Aorta (tissue), 5 donors: ENCODE results near the gene C20orf204. TPM values are rescaled to one million over a fixed set of nuclear protein-coding genes. Genes with fewer than 3 reads are reported as not detected.
A peak's percentile ranks its signal among the peaks of the same experiment; 100 is the strongest.

Experiments
- ATAC-seq: fragments of 200-7000 bp; cut with Tn5 transposase; one replicate; pipeline ENCODE4 v1.9.1; 2022; ENCODE audit warnings: moderate library complexity; ENCODE audit not compliant: low FRiP score
- DNase-seq, 2 donors: peaks; one replicate each; pipeline ENCODE4 v3.0.0-alpha.2; 2020
- H3K27ac ChIP-seq, 2 donors: one replicate each; pipeline ENCODE4 v1.5.1; 2013; ENCODE audit warnings: low read length in 2 of 2, mild to moderate bottlenecking in 2 of 2, moderate library complexity in 2 of 2, control low read depth in 1 of 2, inconsistent platforms in 1 of 2, low read depth in 1 of 2
- H3K27me3 ChIP-seq, 2 donors: one replicate each; pipeline ENCODE4 v1.6.1; 2013; ENCODE audit warnings: control low read depth in 1 of 2, low read length in 1 of 2, mild to moderate bottlenecking in 1 of 2, moderate library complexity in 1 of 2; ENCODE audit not compliant: insufficient read depth in 2 of 2, control insufficient read depth in 1 of 2
- H3K36me3 ChIP-seq, 2 donors: one replicate each; pipeline ENCODE4 v1.6.1; 2013; ENCODE audit warnings: control low read depth in 1 of 2, low read length in 1 of 2, mild to moderate bottlenecking in 1 of 2; ENCODE audit not compliant: insufficient read depth in 2 of 2, control insufficient read depth in 1 of 2
- H3K4me1 ChIP-seq, 2 donors: one replicate each; pipeline ENCODE4 v1.6.1; 2013; ENCODE audit warnings: low read length in 2 of 2, control low read depth in 1 of 2, mild to moderate bottlenecking in 1 of 2, moderate library complexity in 1 of 2; ENCODE audit not compliant: insufficient read depth in 2 of 2, control insufficient read depth in 1 of 2
- H3K4me3 ChIP-seq, 2 donors: one replicate each; pipeline ENCODE4 v1.5.1; 2013; ENCODE audit warnings: low read length in 2 of 2, control low read depth in 1 of 2, mild to moderate bottlenecking in 1 of 2
- H3K9me3 ChIP-seq: one replicate; pipeline ENCODE4 v1.6.1; 2013; ENCODE audit warnings: mild to moderate bottlenecking, low read length; ENCODE audit not compliant: control insufficient read depth
- WGBS, 2 donors: extraction: QIAGEN DNeasy Blood & Tissue Kit; methylation state at CpG; one replicate each; pipeline ENCODE4 v1.1.7; 2013; 5-methylcytosine and 5-hydroxymethylcytosine counted together
- intact Hi-C, 2 donors: fragments of 100-400 bp; cut with DNase I; formaldehyde crosslinking; loops; one replicate each; pipeline versions ENCODE4 v1.14.2 to v1.15.0; 2022
- polyA plus RNA-seq, 2 donors: library from polyadenylated mRNA; stranded (reverse); fragments of 200-250 nt; gene quantifications; one replicate each; pipeline ENCODE4 v1.2.3, GENCODE V29; 2013
- total RNA-seq, 2 donors: library from RNA; stranded (reverse); fragmentation: NEBNext Ultra II Directional; extraction: Animal tissue kit (Norgen Biotek cat#: 25700); gene quantifications; one replicate each; pipeline ENCODE4 v1.2.1, GENCODE V29; 2021
- donor health status: healthy with polysubstance abuse.
- donor health status: Bipolar disorder and iron deficiency.
- donor health status: DM: no; HTN: no; CAD: no.
- donor health status: DM: no; HTN: no; CAD: no.
- donor health status: DM: yes; HTN: yes; CAD: no.

The C20orf204 gene
- total and polyA plus RNA-seq, 4 donors: 1.7 to 2.8 (median 2.1) TPM; not detected in 1

GRCh38 chr20:64077541-64077875, 41.5 kb downstream of the C20orf204 start:
- DNase-seq (no peak), ATAC-seq (no peak)
- 84 to 86% methylated on average over 7 of the region's 7 CpGs for WGBS, 2 donors
- Histone ChIP-seq H3K9me3 (no peaks in the 10 kb centered on the region), H3K27me3 (no peaks in the 10 kb centered on the region), H3K4me3 (no peak overlapping the region), H3K36me3 (no peaks in the 10 kb centered on the region), H3K27ac (no peak overlapping the region), H3K4me1 (no peaks in the 10 kb centered on the region)
- intact Hi-C loops: no loop called here

DNA sequence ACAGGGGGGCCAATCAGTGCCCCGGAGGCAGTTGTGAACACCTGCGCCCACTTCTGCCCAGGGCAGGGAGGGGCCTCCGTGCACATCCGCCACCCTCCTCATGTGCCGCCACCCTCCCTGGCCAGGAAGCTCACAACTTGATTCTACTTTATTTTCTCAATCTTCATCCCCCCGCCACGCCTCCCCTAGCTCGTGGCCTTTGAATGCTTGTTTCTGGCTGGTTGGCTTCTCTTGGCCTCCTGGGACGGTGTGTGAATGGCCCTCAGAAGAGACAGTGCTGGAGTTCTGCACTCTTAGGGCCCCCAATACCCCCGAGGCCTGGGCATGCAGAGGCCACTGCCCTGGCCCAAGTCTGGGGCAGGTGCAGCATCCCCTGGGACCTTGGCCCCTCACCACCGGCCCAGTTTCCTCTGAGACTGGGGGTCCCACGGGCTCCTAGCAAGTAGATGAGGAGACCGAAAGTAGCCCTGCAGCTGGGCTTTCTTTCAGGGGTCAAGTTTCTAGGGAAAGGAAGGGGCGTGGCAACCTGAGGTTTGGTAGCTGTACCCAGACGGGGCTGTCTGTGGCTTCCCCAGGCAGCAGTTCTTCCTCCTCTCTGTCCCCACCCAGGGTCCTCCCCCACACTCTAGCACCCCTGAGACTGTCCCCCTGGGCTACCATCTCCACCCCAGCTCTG, 42.0 kb downstream of the C20orf204 start:
- intact Hi-C loops: no loop called here
- Histone ChIP-seq H3K27me3 (no peaks in the 10 kb centered on the region), H3K9me3 (no peaks in the 10 kb centered on the region), H3K36me3 (no peaks in the 10 kb centered on the region), H3K4me3 (no peak overlapping the region), H3K27ac (no peak overlapping the region), H3K4me1 (no peaks in the 10 kb centered on the region)
- DNase-seq (no peak), ATAC-seq (no peak)
- WGBS, 2 donors: 67 to 74% methylated on average over 15 of the region's 15 CpGs

- no peak overlapping the region for H3K27ac ChIP-seq
These were observed 42.9 kb downstream of the C20orf204 start for GRCh38 chr20:64078934-64079272.

DNA sequence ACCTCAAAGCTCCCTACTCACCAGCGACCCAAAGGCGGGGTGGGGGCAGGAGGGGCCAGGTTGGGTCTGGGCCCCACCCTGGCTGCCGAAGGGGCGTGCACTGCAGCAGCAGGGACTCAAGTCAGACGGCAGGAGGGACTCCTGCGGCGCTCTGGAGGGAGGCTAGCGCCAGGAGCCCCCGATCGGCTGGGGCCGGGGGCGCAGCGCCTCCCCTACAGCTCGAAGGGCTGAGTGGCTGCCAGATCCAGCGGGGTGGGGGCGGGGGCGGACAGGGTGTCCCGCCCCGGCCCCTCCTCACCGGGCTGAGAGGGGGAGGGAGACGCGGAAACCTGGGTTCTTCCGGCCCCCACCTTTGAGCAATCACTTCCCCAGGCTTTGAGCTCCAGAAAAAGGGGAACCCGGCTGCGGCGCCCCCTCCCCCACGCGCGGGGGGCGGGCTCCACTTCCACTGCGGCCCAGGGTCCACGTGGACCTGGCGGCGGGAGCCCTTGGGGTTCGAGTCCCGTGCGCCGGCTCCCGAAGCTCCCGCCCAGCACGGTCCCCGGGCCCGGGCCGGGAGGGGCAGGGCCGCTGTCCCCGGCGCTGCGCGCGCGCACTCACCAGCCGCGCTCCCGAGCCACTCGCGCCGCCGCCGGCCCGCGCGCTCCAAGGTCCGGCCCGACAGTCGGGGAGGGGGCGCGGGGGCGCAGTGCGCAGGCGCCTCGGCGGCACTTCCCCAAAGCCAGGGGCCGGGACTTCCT, 43.5 kb downstream of the C20orf204 start, which contains the start of gene RGS19:
Gene RGS19 (minus strand): TSS at position 246 of the 740 bp plus-strand sequence. CDS start 2,632 bp downstream, outside the sequence.
- peak within 1 kb of the TSS; percentile 46 to 66 for H3K4me3 ChIP-seq
- DNase-seq: peak; percentile 90 to 92
- H3K27me3 ChIP-seq: no peaks in the 10 kb centered on the region
- no peak within 1 kb of the TSS for H3K27ac ChIP-seq
- intact Hi-C loops: no loop called here
- no peaks in the 10 kb centered on the region for H3K9me3 ChIP-seq
- peak; percentile 67 for ATAC-seq
- H3K36me3 ChIP-seq: no peaks in the 10 kb centered on the region
- no peaks in the 10 kb centered on the region for H3K4me1 ChIP-seq
- WGBS, 2 donors: 0 to 1% methylated on average over 38 to 73 of the region's 73 CpGs

More at GRCh38 chr20:64078934-64079272, 42.9 kb downstream of the C20orf204 start:
- Histone ChIP-seq H3K36me3 (no peaks in the 10 kb centered on the region), H3K4me3 (peak overlapping the region; percentile 46 to 66), H3K27me3 (no peaks in the 10 kb centered on the region), H3K4me1 (no peaks in the 10 kb centered on the region), H3K9me3 (no peaks in the 10 kb centered on the region)
- DNase-seq (no peak), ATAC-seq (no peak)
- intact Hi-C loops: no loop called here
- WGBS, 2 donors: 15% methylated on average over 4 of the region's 4 CpGs

DNA sequence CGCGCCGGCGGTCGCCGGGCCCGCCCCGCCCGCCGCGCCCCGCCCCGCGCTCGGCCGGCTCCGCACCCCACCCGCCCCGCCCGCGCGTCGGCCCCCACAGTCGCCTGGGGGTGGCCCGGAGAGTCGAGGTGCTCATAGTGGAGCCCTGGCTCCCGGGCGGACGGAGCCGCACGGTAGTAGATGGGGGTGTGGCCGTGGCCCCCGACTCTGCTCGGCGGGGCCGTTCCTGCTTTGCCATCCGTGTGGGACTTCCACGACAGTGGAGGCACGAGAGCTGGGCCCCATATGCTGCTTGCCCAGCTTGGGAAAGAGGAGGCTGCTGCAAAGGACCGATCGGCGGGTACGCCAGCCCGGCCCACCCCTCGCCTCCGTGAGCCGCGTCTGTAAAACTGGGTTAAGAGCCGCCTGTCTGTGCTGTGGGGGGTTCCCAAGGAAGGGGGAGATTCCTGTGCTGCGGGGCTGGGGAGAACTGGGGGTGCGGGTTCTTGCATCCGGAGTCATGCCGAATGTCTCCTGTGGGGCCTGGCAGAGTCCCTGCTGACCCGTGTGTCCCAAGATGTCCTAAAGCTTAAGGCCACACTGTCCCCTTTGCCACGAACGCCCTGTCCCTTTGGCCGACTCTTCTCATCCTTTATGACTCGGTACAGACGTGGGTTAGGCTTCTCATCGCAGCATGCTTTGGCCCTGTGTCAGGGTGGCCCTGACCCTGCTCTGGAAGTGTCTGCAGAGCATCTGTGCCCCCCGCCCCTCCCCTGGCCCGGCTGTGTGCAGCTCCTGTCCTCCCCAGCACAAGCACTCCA, 44.2 kb downstream of the C20orf204 start, which contains the start of gene OPRL1:
Gene OPRL1 (plus strand): TSS at position 70 of the 800 bp plus-strand sequence. CDS start 12,639 bp downstream, outside the sequence.
- 4 to 7% methylated on average over 34 to 62 of the region's 62 CpGs for WGBS, 2 donors
- no peaks in the 10 kb centered on the region for H3K27me3 ChIP-seq
- H3K4me3 ChIP-seq: peak within 1 kb of the TSS; percentile 46 to 66
- DNase-seq (no peak), ATAC-seq (no peak)
- H3K4me1 ChIP-seq: no peaks in the 10 kb centered on the region
- intact Hi-C loops: no loop called here
- no peaks in the 10 kb centered on the region for H3K9me3 ChIP-seq
- no peak within 1 kb of the TSS for H3K27ac ChIP-seq
- no peaks in the 10 kb centered on the region for H3K36me3 ChIP-seq

DNA sequence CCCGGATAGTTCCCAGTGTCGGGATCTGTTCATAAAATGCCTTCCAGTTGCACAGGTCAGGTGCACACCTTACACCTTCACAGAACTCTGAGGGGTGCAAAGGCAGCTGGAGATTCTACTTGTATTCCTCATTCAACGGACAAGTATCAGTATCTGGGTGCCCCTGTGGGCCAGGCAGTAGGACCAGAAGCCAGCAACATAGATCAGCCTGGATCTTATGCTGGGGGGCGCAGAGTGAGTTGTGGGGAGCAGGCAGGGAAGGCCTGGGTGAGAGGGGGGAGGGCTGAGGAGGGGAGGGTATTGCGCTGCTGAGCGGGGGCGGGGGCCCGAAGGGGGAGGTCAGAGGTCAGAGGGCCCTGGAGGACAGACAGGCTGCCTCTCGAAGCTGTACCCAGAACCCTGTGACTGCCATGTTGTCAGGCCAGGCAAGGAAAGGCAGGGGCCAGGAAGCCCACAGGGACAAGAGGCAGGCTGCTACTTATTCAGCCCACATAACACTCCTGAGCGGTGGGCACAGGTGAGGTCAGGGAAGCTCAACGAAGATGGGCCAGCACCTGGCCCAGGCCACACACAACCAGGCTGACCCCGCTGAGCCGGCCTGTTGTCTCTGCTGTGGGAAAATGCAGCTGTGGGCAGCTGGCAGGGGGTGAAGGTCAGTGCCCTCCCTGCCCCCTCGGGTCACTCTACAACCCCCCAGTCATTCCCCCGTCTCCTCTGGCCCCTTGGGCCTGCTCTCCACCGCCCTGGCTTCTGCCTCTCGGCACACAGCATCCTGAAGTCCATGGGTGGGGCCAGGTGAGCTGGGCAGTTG, 45.0 kb downstream of the C20orf204 start:
- ATAC-seq (no peak), DNase-seq (no peak)
- no peaks in the 10 kb centered on the region for H3K4me1 ChIP-seq
- no peaks in the 10 kb centered on the region for H3K27me3 ChIP-seq
- no peak overlapping the region for H3K27ac ChIP-seq
- WGBS, 2 donors: 81 to 86% methylated on average over 16 to 17 of the region's 17 CpGs
- no peak overlapping the region for H3K4me3 ChIP-seq
- no peaks in the 10 kb centered on the region for H3K36me3 ChIP-seq
- H3K9me3 ChIP-seq: no peaks in the 10 kb centered on the region
- intact Hi-C loops: no loop called here

DNA sequence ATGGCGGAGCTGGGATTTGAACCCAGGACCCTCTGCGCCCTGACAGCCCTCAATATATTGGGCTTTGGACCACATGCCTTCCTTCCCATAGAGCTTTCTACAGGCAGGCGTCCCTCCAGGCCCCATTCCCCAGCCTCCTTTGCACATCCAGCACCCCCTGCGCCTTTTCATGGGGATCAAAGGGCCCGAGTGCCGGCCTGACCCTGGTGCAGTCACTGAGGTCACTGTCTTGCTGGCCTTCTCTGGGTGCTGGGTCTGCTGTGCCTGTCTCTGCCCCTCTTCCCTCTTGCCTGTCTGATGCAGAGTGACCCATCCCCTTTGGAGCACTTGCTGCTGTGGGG, 45.6 kb downstream of the C20orf204 start:
- H3K36me3 ChIP-seq: no peaks in the 10 kb centered on the region
- H3K4me3 ChIP-seq: no peak overlapping the region
- ATAC-seq (no peak), DNase-seq (no peak)
- H3K27ac ChIP-seq: no peak overlapping the region
- intact Hi-C loops: no loop called here
- H3K9me3 ChIP-seq: no peaks in the 10 kb centered on the region
- no peaks in the 10 kb centered on the region for H3K27me3 ChIP-seq
- 87 to 95% methylated on average over 6 of the region's 6 CpGs for WGBS, 2 donors
- H3K4me1 ChIP-seq: no peaks in the 10 kb centered on the region

GRCh38 chr20:64082126-64082731, 46.2 kb downstream of the C20orf204 start:
- H3K27me3 ChIP-seq: no peaks in the 10 kb centered on the region
- intact Hi-C loops: no loop called here
- 29 to 35% methylated on average over 13 of the region's 13 CpGs for WGBS, 2 donors
- no peaks in the 10 kb centered on the region for H3K36me3 ChIP-seq
- no peak overlapping the region for H3K4me3 ChIP-seq
- H3K4me1 ChIP-seq: no peaks in the 10 kb centered on the region
- ATAC-seq (no peak), DNase-seq (no peak)
- no peak overlapping the region for H3K27ac ChIP-seq
- H3K9me3 ChIP-seq: no peaks in the 10 kb centered on the region
